ENCODE measurements around the gene ARID1B. TPM values are rescaled to one million over a fixed set of nuclear protein-coding genes. Genes with fewer than 3 reads are reported as not detected.
A peak's percentile ranks its signal among the peaks of the same experiment; 100 is the strongest.

ARID1B gene
- total RNA-seq, 1 donor from 2014 or later = 97.2 TPM

DNA sequence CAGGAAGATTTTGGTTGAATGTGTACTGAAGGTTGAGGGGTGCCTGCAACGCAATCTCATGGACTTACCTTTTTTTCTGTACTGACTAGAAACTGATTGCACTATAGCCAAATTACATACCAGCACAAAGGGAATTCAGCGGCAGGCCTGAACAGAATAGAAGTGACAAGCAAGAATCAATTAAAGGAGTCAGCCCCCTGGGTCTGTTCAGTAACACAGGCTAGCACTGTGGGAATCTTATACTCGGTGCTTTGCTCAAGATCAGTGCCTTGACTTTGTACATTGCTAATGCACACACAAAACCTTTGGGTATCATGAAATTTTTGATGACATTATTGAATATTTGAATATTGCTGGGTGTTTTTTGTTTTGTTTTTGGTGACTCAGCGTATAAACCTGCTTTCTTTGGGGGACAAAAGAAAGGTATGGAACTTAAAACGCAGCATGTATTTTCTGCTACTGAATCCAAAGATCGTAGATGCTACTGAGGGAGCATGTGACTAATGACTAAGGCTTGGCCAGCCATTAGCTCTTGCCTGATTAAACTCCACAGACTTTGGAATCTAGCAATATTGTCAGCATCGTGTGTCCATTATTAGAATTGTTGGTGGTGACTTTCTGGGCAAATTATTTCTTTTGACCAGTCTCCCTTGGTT, 236.6 kb downstream of the ARID1B start:
- no peak for TF ChIP-seq CTCF (conservative IDR thresholded peaks at IDR 0.05)
- H3K9me3 Mint-ChIP-seq = peaks cover 6% of the 10 kb centered on the region
- no peak for DNase-seq (ENCODE audit: extremely low spot score, unreplicated experiment)
- peaks cover 26% of the 10 kb centered on the region for H3K4me1 Mint-ChIP-seq (ENCODE audit: unreplicated experiment)
- H3K27me3 Mint-ChIP-seq = no peaks in the 10 kb centered on the region
- H3K36me3 Mint-ChIP-seq = peaks cover 7% of the 10 kb centered on the region
- H3K4me3 Mint-ChIP-seq = no peak overlapping the region
- no peak overlapping the region for H3K27ac Mint-ChIP-seq

GRCh38 chr6:157014871-157015270, 237.7 kb downstream of the ARID1B start:
- DNase-seq (ENCODE audit: extremely low spot score, unreplicated experiment) = no peak
- no peak overlapping the region for H3K4me3 Mint-ChIP-seq
- no peak for TF ChIP-seq CTCF (conservative IDR thresholded peaks at IDR 0.05)
- peaks cover 6% of the 10 kb centered on the region for H3K9me3 Mint-ChIP-seq
- peak overlapping the region; percentile 9 for H3K27ac Mint-ChIP-seq
- peaks cover 36% of the 10 kb centered on the region for H3K4me1 Mint-ChIP-seq (ENCODE audit: unreplicated experiment)
- H3K27me3 Mint-ChIP-seq = no peaks in the 10 kb centered on the region
- peaks cover 7% of the 10 kb centered on the region for H3K36me3 Mint-ChIP-seq

GRCh38 chr6:157017022-157017421, 239.8 kb downstream of the ARID1B start:
- H3K27me3 Mint-ChIP-seq = no peaks in the 10 kb centered on the region
- TF ChIP-seq CTCF (conservative IDR thresholded peaks at IDR 0.05) = no peak
- H3K36me3 Mint-ChIP-seq = peaks cover 2% of the 10 kb centered on the region
- peaks cover 40% of the 10 kb centered on the region for H3K4me1 Mint-ChIP-seq (ENCODE audit: unreplicated experiment)
- no peak overlapping the region for H3K27ac Mint-ChIP-seq
- DNase-seq (ENCODE audit: extremely low spot score, unreplicated experiment) = no peak
- H3K9me3 Mint-ChIP-seq = no peaks in the 10 kb centered on the region
- no peak overlapping the region for H3K4me3 Mint-ChIP-seq

- H3K4me3 Mint-ChIP-seq = no peak overlapping the region
- H3K27ac Mint-ChIP-seq = no peak overlapping the region
- H3K27me3 Mint-ChIP-seq = no peaks in the 10 kb centered on the region
- no peaks in the 10 kb centered on the region for H3K9me3 Mint-ChIP-seq
- no peak for DNase-seq (ENCODE audit: extremely low spot score, unreplicated experiment)
- H3K4me1 Mint-ChIP-seq (ENCODE audit: unreplicated experiment) = peaks cover 44% of the 10 kb centered on the region
- TF ChIP-seq CTCF (conservative IDR thresholded peaks at IDR 0.05) = no peak
- H3K36me3 Mint-ChIP-seq = no peaks in the 10 kb centered on the region
Observed at GRCh38 chr6:157017861-157018260, 240.7 kb downstream of the ARID1B start.

DNA sequence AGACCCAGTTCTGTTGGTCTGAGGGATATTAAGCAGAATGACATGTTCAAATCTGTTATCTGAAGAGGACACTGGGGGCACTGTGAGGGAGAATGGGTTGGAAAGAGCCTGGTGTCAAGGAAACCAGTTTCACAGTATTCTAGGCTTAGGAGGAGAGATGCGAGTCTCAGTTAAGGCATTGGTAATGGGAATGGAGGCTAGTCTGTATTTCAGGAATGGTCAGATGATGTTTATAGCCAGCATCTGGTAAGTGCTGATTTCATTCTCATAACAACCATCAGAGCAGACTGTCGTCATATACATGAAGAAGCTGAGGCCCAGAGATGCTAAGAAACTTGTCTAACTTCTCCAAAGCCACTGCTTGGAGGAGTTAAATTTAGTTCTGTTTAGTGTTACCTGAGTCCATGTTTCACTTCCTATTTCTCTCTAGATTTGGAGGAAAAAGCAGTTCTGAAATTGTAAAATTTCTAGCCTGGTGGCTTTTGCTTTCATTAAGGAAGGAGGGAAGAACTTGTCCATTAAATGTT, 242.0 kb downstream of the ARID1B start:
- no peaks in the 10 kb centered on the region for H3K27me3 Mint-ChIP-seq
- peak; percentile 45 for TF ChIP-seq CTCF (conservative IDR thresholded peaks at IDR 0.05)
- H3K27ac Mint-ChIP-seq = peak overlapping the region; percentile 85
- no peaks in the 10 kb centered on the region for H3K9me3 Mint-ChIP-seq
- peak overlapping the region; percentile 96 for H3K4me3 Mint-ChIP-seq
- no peaks in the 10 kb centered on the region for H3K36me3 Mint-ChIP-seq
- DNase-seq (ENCODE audit: extremely low spot score, unreplicated experiment) = no peak
- H3K4me1 Mint-ChIP-seq (ENCODE audit: unreplicated experiment) = peaks cover 38% of the 10 kb centered on the region
